ENCODE measurements around the gene UROS.

UROS gene

GRCh38 chr10:125822878-125823662 lies at the start of gene UROS, which contains the start of gene BCCIP:
Gene UROS (minus strand): TSS chr10:125823258. CDS start chr10:125816499, 6,759 bp downstream.
Gene BCCIP (plus strand): TSS chr10:125823546. CDS start chr10:125823558, 12 bp downstream.
- peak; percentile 88 for DNase-seq (ENCODE audit: low read depth)

- DNase-seq (ENCODE audit: low read depth) = no peak
Observed at GRCh38 chr10:125871338-125871737, 48.3 kb upstream of the UROS start.

- no peak for DNase-seq (ENCODE audit: low read depth)
Observed at GRCh38 chr10:125868372-125868975, 45.4 kb upstream of the UROS start.

GRCh38 chr10:125866421-125867029 lies 43.5 kb upstream of the UROS start:
- no peak for DNase-seq (ENCODE audit: low read depth)

GRCh38 chr10:125865120-125865519 lies 42.1 kb upstream of the UROS start:
- DNase-seq (ENCODE audit: low read depth) = no peak

GRCh38 chr10:125859128-125859817 lies 36.2 kb upstream of the UROS start:
- DNase-seq (ENCODE audit: low read depth) = no peak

- no peak for DNase-seq (ENCODE audit: low read depth)
Observed at GRCh38 chr10:125857185-125857760, 34.2 kb upstream of the UROS start.

GRCh38 chr10:125852487-125852886 lies 29.4 kb upstream of the UROS start:
- DNase-seq (ENCODE audit: low read depth) = no peak

GRCh38 chr10:125850766-125851731 lies 28.0 kb upstream of the UROS start:
- DNase-seq (ENCODE audit: low read depth) = no peak

- DNase-seq (ENCODE audit: low read depth) = no peak
Observed at GRCh38 chr10:125849448-125849847, 26.4 kb upstream of the UROS start.

GRCh38 chr10:125848857-125849256 lies 25.8 kb upstream of the UROS start:
- DNase-seq (ENCODE audit: low read depth) = no peak

GRCh38 chr10:125848371-125848770 lies 25.3 kb upstream of the UROS start:
- no peak for DNase-seq (ENCODE audit: low read depth)

GRCh38 chr10:125846894-125847293 lies 23.8 kb upstream of the UROS start:
- DNase-seq (ENCODE audit: low read depth) = no peak

GRCh38 chr10:125845617-125846016 lies 22.6 kb upstream of the UROS start:
- no peak for DNase-seq (ENCODE audit: low read depth)

- no peak for DNase-seq (ENCODE audit: low read depth)
Observed at GRCh38 chr10:125844751-125845221, 21.7 kb upstream of the UROS start.

GRCh38 chr10:125843603-125844329 lies 20.7 kb upstream of the UROS start:
- DNase-seq (ENCODE audit: low read depth) = no peak

GRCh38 chr10:125840955-125841354 lies 17.9 kb upstream of the UROS start:
- DNase-seq (ENCODE audit: low read depth) = no peak

- DNase-seq (ENCODE audit: low read depth) = no peak
Observed at GRCh38 chr10:125840406-125840805, 17.3 kb upstream of the UROS start.

GRCh38 chr10:125838802-125839575 lies 15.9 kb upstream of the UROS start:
- no peak for DNase-seq (ENCODE audit: low read depth)

Data from stimulated activated CD8-positive, alpha-beta memory T cell treated with anti-CD3 and anti-CD28 coated beads, Interleukin-12 subunit alpha, Interleukin-12 subunit beta, amount 100 ng/mL, for 1 hour (primary cell).